ENCODE data around the gene NCAM2. TPM values are rescaled to one million over a fixed set of nuclear protein-coding genes. Genes with fewer than 3 reads are reported as not detected.

Gene NCAM2
- total RNA-seq, 1 donor from 2014 or later: 16.3 TPM

- H3K4me1 Mint-ChIP-seq (ENCODE audit: low read depth): peaks cover 34% of the 10 kb centered on the region
- H3K9me3 Mint-ChIP-seq (ENCODE audit: low read depth): no peaks in the 10 kb centered on the region
- H3K27ac Mint-ChIP-seq (ENCODE audit: unreplicated experiment): peak overlapping the region; percentile 88
- no peak for TF ChIP-seq CTCF (IDR thresholded peaks at IDR 0.05)
- no peak overlapping the region for H3K4me3 Mint-ChIP-seq (ENCODE audit: unreplicated experiment)
- H3K36me3 Mint-ChIP-seq (ENCODE audit: low read depth): peaks cover 2% of the 10 kb centered on the region
- no peak for DNase-seq (ENCODE audit: low spot score)
- no peaks in the 10 kb centered on the region for H3K27me3 Mint-ChIP-seq (ENCODE audit: low read depth)
Measured at GRCh38 chr21:21200939-21201615, 202.9 kb downstream of the NCAM2 start.

GRCh38 chr21:21203822-21204339 lies 205.7 kb downstream of the NCAM2 start:
- Mint-ChIP-seq H3K27ac (ENCODE audit: unreplicated experiment) (no peak overlapping the region), H3K9me3 (ENCODE audit: low read depth) (no peaks in the 10 kb centered on the region), H3K36me3 (ENCODE audit: low read depth) (no peaks in the 10 kb centered on the region), H3K4me1 (ENCODE audit: low read depth) (peaks cover 29% of the 10 kb centered on the region), H3K4me3 (ENCODE audit: unreplicated experiment) (no peak overlapping the region), H3K27me3 (ENCODE audit: low read depth) (no peaks in the 10 kb centered on the region)
- no peak for TF ChIP-seq CTCF (IDR thresholded peaks at IDR 0.05)
- no peak for DNase-seq (ENCODE audit: low spot score)

- no peak for TF ChIP-seq CTCF (IDR thresholded peaks at IDR 0.05)
- peaks cover 23% of the 10 kb centered on the region for H3K4me1 Mint-ChIP-seq (ENCODE audit: low read depth)
- H3K27me3 Mint-ChIP-seq (ENCODE audit: low read depth): no peaks in the 10 kb centered on the region
Measured at GRCh38 chr21:21204366-21204996, 206.3 kb downstream of the NCAM2 start.

GRCh38 chr21:21205604-21206003 lies 207.4 kb downstream of the NCAM2 start:
- peaks cover 12% of the 10 kb centered on the region for H3K4me1 Mint-ChIP-seq (ENCODE audit: low read depth)
- H3K4me3 Mint-ChIP-seq (ENCODE audit: unreplicated experiment): no peak overlapping the region
- DNase-seq (ENCODE audit: low spot score): no peak
- no peak for TF ChIP-seq CTCF (IDR thresholded peaks at IDR 0.05)
- H3K36me3 Mint-ChIP-seq (ENCODE audit: low read depth): no peaks in the 10 kb centered on the region
- no peak overlapping the region for H3K27ac Mint-ChIP-seq (ENCODE audit: unreplicated experiment)
- H3K9me3 Mint-ChIP-seq (ENCODE audit: low read depth): no peaks in the 10 kb centered on the region
- no peaks in the 10 kb centered on the region for H3K27me3 Mint-ChIP-seq (ENCODE audit: low read depth)

More at GRCh38 chr21:21204366-21204996, 206.3 kb downstream of the NCAM2 start:
- no peaks in the 10 kb centered on the region for H3K36me3 Mint-ChIP-seq (ENCODE audit: low read depth)
- no peak overlapping the region for H3K27ac Mint-ChIP-seq (ENCODE audit: unreplicated experiment)
- H3K4me3 Mint-ChIP-seq (ENCODE audit: unreplicated experiment): no peak overlapping the region
- H3K9me3 Mint-ChIP-seq (ENCODE audit: low read depth): no peaks in the 10 kb centered on the region
- DNase-seq (ENCODE audit: low spot score): no peak

- Mint-ChIP-seq H3K4me3 (ENCODE audit: unreplicated experiment) (no peak overlapping the region), H3K4me1 (ENCODE audit: low read depth) (peaks cover 11% of the 10 kb centered on the region), H3K9me3 (ENCODE audit: low read depth) (no peaks in the 10 kb centered on the region), H3K27me3 (ENCODE audit: low read depth) (no peaks in the 10 kb centered on the region), H3K36me3 (ENCODE audit: low read depth) (no peaks in the 10 kb centered on the region), H3K27ac (ENCODE audit: unreplicated experiment) (no peak overlapping the region)
- no peak for TF ChIP-seq CTCF (IDR thresholded peaks at IDR 0.05)
- no peak for DNase-seq (ENCODE audit: low spot score)
Measured at GRCh38 chr21:21210552-21210951, 212.3 kb downstream of the NCAM2 start.

Data from chondrocyte (in vitro differentiated cells).